Measurements from ENCODE around the gene HDAC4.
A peak's percentile ranks its signal among the peaks of the same experiment; 100 is the strongest.

GRCh38 chr2:239138610-239139009 is 262.2 kb downstream of the HDAC4 start:
- TF ChIP-seq POLR2A (IDR thresholded peaks at IDR 0.05; ENCODE audit: control extremely low read depth in 1 of 2, low read depth in 2 of 2, low read length in 2 of 2), result no peak
- TF ChIP-seq POLR2AphosphoS5 (IDR thresholded peaks at IDR 0.05; ENCODE audit: low read depth, low read length), result no peak
- peak in 2 of 3 experiments; percentile 15 to 39; a peak in 2 of 4 replicates for TF ChIP-seq CTCF (IDR thresholded peaks at IDR 0.05; ENCODE audit: control extremely low read depth in 1 of 3, insufficient read depth in 1 of 3, low read depth in 1 of 3, low read length in 3 of 3)
- TF ChIP-seq RBBP5 (IDR thresholded peaks at IDR 0.05; ENCODE audit: borderline replicate concordance, low read depth, low read length), result no peak
- TF ChIP-seq HDAC6 (IDR thresholded peaks at IDR 0.05; ENCODE audit: low read depth, low read length), result no peak
- no peak for TF ChIP-seq JUND (IDR thresholded peaks at IDR 0.05; ENCODE audit: low read length)
- no peak for TF ChIP-seq EGR1 (IDR thresholded peaks at IDR 0.05; ENCODE audit: borderline replicate concordance, low read depth, low read length)
- no peak for TF ChIP-seq CHD2 (IDR thresholded peaks at IDR 0.05; ENCODE audit: low read length)

All from H1 (cell line).